ENCODE data around the gene XPO1.

XPO1 gene

DNA sequence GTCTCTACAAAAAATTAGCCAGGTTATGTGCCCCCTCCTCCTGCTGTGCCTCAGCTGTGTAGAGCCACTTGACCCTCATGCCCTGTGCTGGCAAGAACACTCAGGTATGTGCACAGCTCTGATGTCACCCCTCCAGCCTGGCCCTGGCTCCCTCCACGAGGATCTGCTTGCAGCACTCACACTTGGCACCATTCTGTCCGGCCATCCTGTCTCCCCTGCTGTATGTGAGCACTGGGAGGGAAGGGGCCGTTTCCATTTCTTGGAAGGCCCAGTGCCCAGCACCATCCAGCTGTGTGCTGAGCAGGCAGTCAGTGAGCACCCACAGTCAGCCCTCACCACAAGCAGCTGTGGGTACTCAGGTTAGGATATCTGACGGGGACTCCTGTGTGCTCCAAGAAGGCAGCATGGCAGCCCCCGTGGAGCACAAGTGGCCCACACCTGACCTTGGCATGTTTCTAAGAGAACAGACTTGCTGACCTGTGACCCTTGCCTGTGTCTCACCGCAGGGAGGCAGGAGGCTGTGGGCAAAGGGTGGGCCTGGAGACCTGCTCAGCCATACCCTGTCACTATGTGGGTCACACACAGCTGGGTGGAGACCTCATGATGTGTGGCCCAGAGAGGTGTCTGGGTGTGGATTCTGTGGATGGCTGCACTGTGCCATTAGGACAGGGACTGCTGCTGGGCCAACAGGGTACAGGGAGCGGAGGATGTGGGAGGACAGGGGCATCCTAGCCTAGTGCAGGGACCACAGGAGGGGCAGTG, 98.7 kb downstream of the XPO1 start:
- H3K4me3 ChIP-seq (ENCODE audit: low read depth, low read length) = no peak overlapping the region
- TF ChIP-seq POLR2A (IDR thresholded peaks at IDR 0.05; ENCODE audit: extremely low read depth, insufficient read length) (no peak), CTCF (IDR thresholded peaks at IDR 0.05; ENCODE audit: low read depth, low read length) (no peak), MYC (IDR thresholded peaks at IDR 0.05; ENCODE audit: low read depth, low read length) (no peak)
- TF ChIP-seq, protein P1, sequence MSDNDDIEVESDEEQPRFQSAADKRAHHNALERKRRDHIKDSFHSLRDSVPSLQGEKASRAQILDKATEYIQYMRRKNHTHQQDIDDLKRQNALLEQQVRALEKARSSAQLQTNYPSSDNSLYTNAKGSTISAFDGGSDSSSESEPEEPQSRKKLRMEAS (IDR thresholded peaks at IDR 0.05; ENCODE audit: low read depth, low read length) = no peak
- no peak for DNase-seq (ENCODE audit: low read depth)

- DNase-seq (ENCODE audit: low read depth) = no peak
Observed at GRCh38 chr2:61438670-61439069, 99.5 kb downstream of the XPO1 start.

DNA sequence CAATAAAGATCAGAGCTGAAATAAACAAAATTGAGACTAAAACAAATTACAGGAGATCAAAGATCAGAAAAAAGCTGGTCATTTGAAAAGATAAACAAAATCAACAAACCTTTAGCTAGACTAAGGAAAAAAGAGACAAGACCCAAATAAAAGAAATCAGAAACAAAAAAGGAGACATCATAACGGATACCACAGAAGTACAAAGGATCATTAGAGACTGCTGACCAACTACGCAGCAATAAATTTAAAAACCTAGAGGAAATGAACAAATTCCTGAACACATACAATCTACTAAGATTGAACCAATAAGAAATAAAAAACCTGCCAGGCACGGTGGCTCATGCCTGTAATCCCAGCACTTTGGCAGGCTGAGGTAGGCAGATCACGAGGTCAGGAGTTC, 101.0 kb downstream of the XPO1 start:
- TF ChIP-seq, protein P1 (IDR thresholded peaks at IDR 0.05; ENCODE audit: low read depth, low read length) = no peak
- no peak for TF ChIP-seq CTCF (IDR thresholded peaks at IDR 0.05; ENCODE audit: low read depth, low read length)
- no peak for TF ChIP-seq POLR2A (IDR thresholded peaks at IDR 0.05; ENCODE audit: extremely low read depth, insufficient read length)
- TF ChIP-seq MYC (IDR thresholded peaks at IDR 0.05; ENCODE audit: low read depth, low read length) = no peak
- no peak for DNase-seq (ENCODE audit: low read depth)
- H3K4me3 ChIP-seq (ENCODE audit: low read depth, low read length) = no peak overlapping the region

More at GRCh38 chr2:61438670-61439069, 99.5 kb downstream of the XPO1 start:
- TF ChIP-seq POLR2A (IDR thresholded peaks at IDR 0.05; ENCODE audit: extremely low read depth, insufficient read length) (no peak), CTCF (IDR thresholded peaks at IDR 0.05; ENCODE audit: low read depth, low read length) (no peak), MYC (IDR thresholded peaks at IDR 0.05; ENCODE audit: low read depth, low read length) (no peak)
- TF ChIP-seq, protein P1 (IDR thresholded peaks at IDR 0.05; ENCODE audit: low read depth, low read length) = no peak
- no peak overlapping the region for H3K4me3 ChIP-seq (ENCODE audit: low read depth, low read length)

GRCh38 chr2:61436092-61436491, 102.1 kb downstream of the XPO1 start:
- no peak for TF ChIP-seq MYC (IDR thresholded peaks at IDR 0.05; ENCODE audit: low read depth, low read length)
- TF ChIP-seq, protein P1 (IDR thresholded peaks at IDR 0.05; ENCODE audit: low read depth, low read length) = no peak
- no peak for TF ChIP-seq POLR2A (IDR thresholded peaks at IDR 0.05; ENCODE audit: extremely low read depth, insufficient read length)
- no peak for TF ChIP-seq CTCF (IDR thresholded peaks at IDR 0.05; ENCODE audit: low read depth, low read length)
- H3K4me3 ChIP-seq (ENCODE audit: low read depth, low read length) = no peak overlapping the region
- no peak for DNase-seq (ENCODE audit: low read depth)

DNA sequence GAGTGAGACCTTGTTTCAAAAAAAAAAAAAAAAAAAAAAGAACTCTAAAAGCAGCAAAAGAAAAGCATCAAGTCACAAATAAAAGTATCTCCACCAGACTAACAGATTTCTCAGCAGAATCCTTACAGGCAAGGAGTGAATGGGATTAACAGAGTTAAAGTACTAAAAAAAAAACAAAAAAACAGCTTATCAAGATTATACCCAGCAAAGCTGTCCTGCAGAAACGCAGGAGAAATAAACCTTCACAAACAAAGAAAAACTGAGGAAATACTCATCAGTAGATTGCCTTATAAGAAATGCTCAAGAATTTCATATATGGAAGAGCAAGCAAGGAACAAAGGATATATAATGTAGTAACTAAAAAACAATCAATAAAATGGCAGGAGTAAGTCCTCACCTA, 102.9 kb downstream of the XPO1 start:
- TF ChIP-seq CTCF (IDR thresholded peaks at IDR 0.05; ENCODE audit: low read depth, low read length) = no peak
- DNase-seq (ENCODE audit: low read depth) = no peak
- no peak overlapping the region for H3K4me3 ChIP-seq (ENCODE audit: low read depth, low read length)

DNA sequence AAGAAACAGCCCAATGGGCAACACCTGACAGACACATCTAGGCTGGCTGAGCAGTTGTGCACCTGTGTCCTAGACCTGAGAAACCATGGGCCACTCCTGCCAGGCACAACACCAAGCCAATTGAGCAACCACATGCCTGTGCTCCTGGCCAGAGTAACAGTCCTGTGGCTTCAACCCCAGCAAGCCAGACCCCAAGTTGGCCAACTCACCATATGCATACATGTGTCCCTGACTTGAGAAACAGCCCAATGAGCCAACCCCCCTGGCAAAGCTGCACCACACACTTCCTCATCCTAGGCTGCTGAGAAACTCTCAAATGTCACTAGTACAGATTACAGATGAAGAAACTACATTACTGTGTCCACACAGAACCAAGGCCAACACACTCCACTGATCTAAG, 103.8 kb downstream of the XPO1 start:
- TF ChIP-seq CTCF (IDR thresholded peaks at IDR 0.05; ENCODE audit: low read depth, low read length) (no peak), POLR2A (IDR thresholded peaks at IDR 0.05; ENCODE audit: extremely low read depth, insufficient read length) (no peak), MYC (IDR thresholded peaks at IDR 0.05; ENCODE audit: low read depth, low read length) (peak; percentile 54)
- TF ChIP-seq, protein P1 (IDR thresholded peaks at IDR 0.05; ENCODE audit: low read depth, low read length) = peak; percentile 69
- peak; percentile 87 for DNase-seq (ENCODE audit: low read depth)
- H3K4me3 ChIP-seq (ENCODE audit: low read depth, low read length) = no peak overlapping the region
